T-helper 2 cell treated with Interferon-gamma antibody and Interleukin-4, amounts not matched to agents 5 μg/mL and 100 μg/mL, for 36 hours (primary cell): Measurements from ENCODE around the gene ECHS1.

ENCODE experiments used
- DNase-seq: peaks from one replicate; pipeline ENCODE4 v3.0.0; 2021; ENCODE audit warnings: low spot score
- H3K27ac Mint-ChIP-seq: one replicate; pipeline ENCODE4 v1.8.0; 2021; ENCODE audit warnings: mild to moderate bottlenecking, mixed read lengths
- H3K27me3 Mint-ChIP-seq: one replicate; pipeline ENCODE4 v1.8.0; 2021; ENCODE audit warnings: low read depth, mixed read lengths
- H3K36me3 Mint-ChIP-seq: one replicate; pipeline ENCODE4 v1.8.0; 2021; ENCODE audit warnings: low read depth, mixed read lengths
- H3K4me1 Mint-ChIP-seq: one replicate; pipeline ENCODE4 v1.8.0; 2021; ENCODE audit warnings: low read depth, mixed read lengths
- H3K4me3 Mint-ChIP-seq: one replicate; pipeline ENCODE4 v1.8.0; 2022; ENCODE audit warnings: mild to moderate bottlenecking, moderate library complexity, mixed read lengths
- H3K9me3 Mint-ChIP-seq: one replicate; pipeline ENCODE4 v1.8.0; 2021; ENCODE audit warnings: mixed read lengths

Gene ECHS1

GRCh38 chr10:133405272-133405671 is 32.1 kb upstream of the ECHS1 start:
- Mint-ChIP-seq H3K4me3 (no peak overlapping the region), H3K9me3 (peaks cover 23% of the 10 kb centered on the region), H3K36me3 (peaks cover 75% of the 10 kb centered on the region), H3K27me3 (no peaks in the 10 kb centered on the region), H3K27ac (no peak overlapping the region), H3K4me1 (peaks cover 36% of the 10 kb centered on the region)
- no peak for DNase-seq

GRCh38 chr10:133403784-133404183 is 30.6 kb upstream of the ECHS1 start:
- Mint-ChIP-seq H3K9me3 (peaks cover 10% of the 10 kb centered on the region), H3K27ac (no peak overlapping the region), H3K4me3 (no peak overlapping the region), H3K27me3 (no peaks in the 10 kb centered on the region), H3K36me3 (peaks cover 74% of the 10 kb centered on the region), H3K4me1 (peaks cover 33% of the 10 kb centered on the region)
- no peak for DNase-seq

GRCh38 chr10:133403359-133403758 is 30.2 kb upstream of the ECHS1 start:
- Mint-ChIP-seq H3K4me3 (no peak overlapping the region), H3K27ac (no peak overlapping the region), H3K4me1 (peaks cover 33% of the 10 kb centered on the region), H3K27me3 (no peaks in the 10 kb centered on the region), H3K36me3 (peaks cover 73% of the 10 kb centered on the region), H3K9me3 (peaks cover 6% of the 10 kb centered on the region)
- no peak for DNase-seq

GRCh38 chr10:133401981-133402725 is 29.0 kb upstream of the ECHS1 start:
- DNase-seq = no peak
- Mint-ChIP-seq H3K36me3 (peaks cover 73% of the 10 kb centered on the region), H3K27me3 (no peaks in the 10 kb centered on the region), H3K9me3 (no peaks in the 10 kb centered on the region), H3K4me3 (no peak overlapping the region), H3K27ac (peak overlapping the region; percentile 49), H3K4me1 (peaks cover 33% of the 10 kb centered on the region)

GRCh38 chr10:133401500-133401899 is 28.3 kb upstream of the ECHS1 start:
- Mint-ChIP-seq H3K36me3 (peaks cover 74% of the 10 kb centered on the region), H3K27ac (peak overlapping the region; percentile 78)

GRCh38 chr10:133400624-133401424 is 27.7 kb upstream of the ECHS1 start:
- no peak for DNase-seq
- H3K4me3 Mint-ChIP-seq = peak overlapping the region; percentile 51
- no peaks in the 10 kb centered on the region for H3K9me3 Mint-ChIP-seq
- peaks cover 30% of the 10 kb centered on the region for H3K4me1 Mint-ChIP-seq
- H3K27me3 Mint-ChIP-seq = no peaks in the 10 kb centered on the region
- peaks cover 71% of the 10 kb centered on the region for H3K36me3 Mint-ChIP-seq
- H3K27ac Mint-ChIP-seq = peak overlapping the region; percentile 78

More at GRCh38 chr10:133401500-133401899, 28.3 kb upstream of the ECHS1 start:
- Mint-ChIP-seq H3K27me3 (no peaks in the 10 kb centered on the region), H3K4me3 (peak overlapping the region; percentile 32), H3K9me3 (no peaks in the 10 kb centered on the region), H3K4me1 (peaks cover 35% of the 10 kb centered on the region)
- no peak for DNase-seq

GRCh38 chr10:133399123-133399601 is 26.0 kb upstream of the ECHS1 start:
- Mint-ChIP-seq H3K4me3 (no peak overlapping the region), H3K36me3 (peaks cover 69% of the 10 kb centered on the region), H3K27ac (no peak overlapping the region), H3K9me3 (no peaks in the 10 kb centered on the region), H3K4me1 (peaks cover 27% of the 10 kb centered on the region), H3K27me3 (no peaks in the 10 kb centered on the region)
- no peak for DNase-seq

- H3K27me3 Mint-ChIP-seq = no peaks in the 10 kb centered on the region
- no peak overlapping the region for H3K27ac Mint-ChIP-seq
- H3K4me3 Mint-ChIP-seq = no peak overlapping the region
- H3K36me3 Mint-ChIP-seq = peaks cover 62% of the 10 kb centered on the region
- no peaks in the 10 kb centered on the region for H3K9me3 Mint-ChIP-seq
- H3K4me1 Mint-ChIP-seq = peaks cover 24% of the 10 kb centered on the region
- no peak for DNase-seq
These were observed 24.8 kb upstream of the ECHS1 start for GRCh38 chr10:133397938-133398337.

- Mint-ChIP-seq H3K27ac (no peak overlapping the region), H3K27me3 (no peaks in the 10 kb centered on the region), H3K4me3 (peak overlapping the region; percentile 94), H3K9me3 (no peaks in the 10 kb centered on the region), H3K36me3 (peaks cover 50% of the 10 kb centered on the region), H3K4me1 (peaks cover 25% of the 10 kb centered on the region)
- no peak for DNase-seq
These were observed 23.0 kb upstream of the ECHS1 start for GRCh38 chr10:133396035-133396624.

GRCh38 chr10:133394801-133395221 is 21.7 kb upstream of the ECHS1 start:
- Mint-ChIP-seq H3K9me3 (no peaks in the 10 kb centered on the region), H3K4me1 (peaks cover 31% of the 10 kb centered on the region), H3K4me3 (peak overlapping the region; percentile 94), H3K27ac (peak overlapping the region; percentile 90), H3K36me3 (peaks cover 41% of the 10 kb centered on the region), H3K27me3 (no peaks in the 10 kb centered on the region)
- no peak for DNase-seq

GRCh38 chr10:133394064-133394663 is 21.0 kb upstream of the ECHS1 start, which contains the start of gene MTG1:
MTG1 (plus strand) TSS chr10:133394157; CDS start chr10:133394221, 64 bp downstream.
- DNase-seq = peak; percentile 94
- Mint-ChIP-seq H3K4me1 (peaks cover 35% of the 10 kb centered on the region), H3K9me3 (no peaks in the 10 kb centered on the region), H3K27me3 (no peaks in the 10 kb centered on the region), H3K27ac (peak within 1 kb of the TSS; percentile 90), H3K36me3 (peaks cover 35% of the 10 kb centered on the region), H3K4me3 (peak within 1 kb of the TSS; percentile 94)

- Mint-ChIP-seq H3K4me1 (peaks cover 40% of the 10 kb centered on the region), H3K27me3 (no peaks in the 10 kb centered on the region), H3K9me3 (no peaks in the 10 kb centered on the region), H3K4me3 (peak overlapping the region; percentile 94), H3K27ac (peak overlapping the region; percentile 90), H3K36me3 (peaks cover 29% of the 10 kb centered on the region)
- no peak for DNase-seq
These were observed 20.4 kb upstream of the ECHS1 start for GRCh38 chr10:133393401-133394063.
